RCC 7860 (cell line): Measurements from ENCODE around the gene LRMDA.
"Not testable (repeated sequence)": the region's sequence is repeated elsewhere in the genome, so short reads cannot be mapped to it uniquely, and the experiment has no call there.

Experiments used
- DNase-seq: peaks from one replicate; pipeline ENCODE4 v3.0.0-alpha.2; 2015; ENCODE audit warnings: low spot score
- FAIRE-seq: peaks from 2 replicates; lab custom pipeline; 2012; peaks lifted over from hg19 to GRCh38; lab: Jason Lieb, UNC

Gene LRMDA

DNA sequence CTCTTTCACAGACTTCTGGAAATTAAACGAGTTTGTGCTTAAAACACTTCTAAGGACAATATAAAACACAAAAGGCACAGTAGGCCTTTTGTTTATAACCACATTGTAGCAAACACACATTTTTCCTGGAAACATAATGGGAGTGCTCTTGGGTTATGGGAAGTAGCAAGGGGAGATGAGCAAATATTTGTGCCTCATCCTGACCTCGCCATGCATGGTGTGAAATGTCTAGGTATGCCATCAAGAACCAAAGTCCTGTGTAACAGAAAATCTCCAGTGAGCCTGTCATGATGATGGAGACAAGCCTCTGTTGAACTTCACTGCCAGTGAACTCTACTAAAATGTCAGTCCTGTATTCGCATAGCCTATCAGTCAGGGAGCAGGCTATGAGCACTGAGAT is 1029.6 kb downstream of the LRMDA start:
- FAIRE-seq: no peak
- no peak for DNase-seq

DNA sequence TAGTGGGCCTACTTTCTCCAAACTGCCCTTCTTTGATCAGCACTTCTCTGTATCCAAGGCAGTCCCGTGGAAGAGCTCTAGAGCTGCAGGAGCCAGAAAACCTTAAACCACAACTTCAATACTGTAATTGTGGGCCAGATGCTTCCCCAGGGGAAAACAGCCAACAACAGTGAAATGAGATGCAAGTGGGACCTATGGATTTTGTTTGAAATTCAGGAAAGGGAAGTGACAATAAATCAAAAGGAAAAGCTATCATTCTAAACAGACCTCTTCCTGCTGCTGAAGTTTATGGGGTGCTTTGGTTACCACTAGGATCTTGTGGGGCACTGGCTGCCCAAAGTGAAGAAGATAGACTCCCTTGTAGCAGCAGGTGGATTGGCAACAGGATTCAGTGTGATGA is 1031.7 kb downstream of the LRMDA start:
- FAIRE-seq: no peak

DNA sequence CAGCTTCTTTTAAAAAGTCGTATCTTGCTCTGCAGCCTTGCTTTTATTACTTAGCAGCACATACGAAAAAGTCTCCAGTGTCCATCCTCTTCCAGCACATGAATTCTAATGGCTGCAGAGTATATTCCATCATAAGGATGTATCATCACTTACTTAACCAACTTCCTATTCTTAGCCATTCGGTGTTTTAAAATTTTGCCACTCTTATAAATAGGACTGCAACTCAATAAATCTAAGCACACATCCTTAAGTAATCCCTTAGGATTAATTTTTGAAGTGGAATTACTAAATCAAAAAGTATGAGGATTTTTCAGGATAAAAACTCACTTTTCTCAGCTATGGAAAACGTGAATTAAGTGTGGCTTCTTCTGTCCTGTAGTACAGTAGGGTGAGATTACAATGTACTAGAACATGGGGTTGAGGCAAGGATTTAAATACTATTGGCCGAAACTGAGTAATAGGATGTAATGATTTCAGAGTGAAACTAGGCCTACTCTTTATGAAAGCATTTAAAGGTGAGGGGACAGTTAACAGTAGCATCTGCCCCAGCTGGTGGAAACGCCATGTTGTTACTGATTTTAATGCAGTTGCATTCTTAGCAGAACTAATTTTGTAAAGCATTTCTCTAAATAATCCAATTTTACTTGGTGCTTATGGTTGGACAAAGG is 1035.5 kb downstream of the LRMDA start:
- no peak for FAIRE-seq

More for the DNA sequence above, 1031.7 kb downstream of the LRMDA start:
- DNase-seq: no peak

DNA sequence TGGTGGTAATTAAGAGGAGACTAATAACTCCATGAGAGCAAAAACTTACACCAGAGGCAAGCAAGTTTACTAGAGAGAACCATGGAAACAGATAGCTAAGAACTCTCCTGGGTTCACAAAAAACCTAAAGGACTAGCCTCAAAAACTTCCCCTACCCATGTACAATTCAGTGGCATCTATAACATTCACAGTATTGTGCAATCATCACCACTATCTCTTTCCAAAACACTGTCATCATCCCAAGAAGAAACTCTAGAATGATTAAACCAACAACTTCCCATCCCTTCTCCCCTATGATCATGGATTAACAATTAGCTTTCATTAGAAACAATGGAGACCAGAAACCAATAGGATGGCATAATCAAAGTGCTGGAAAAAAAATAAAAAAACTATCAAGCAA is 1038.3 kb downstream of the LRMDA start:
- FAIRE-seq: no peak

More for the DNA sequence above, 1035.5 kb downstream of the LRMDA start:
- no peak for DNase-seq

DNA sequence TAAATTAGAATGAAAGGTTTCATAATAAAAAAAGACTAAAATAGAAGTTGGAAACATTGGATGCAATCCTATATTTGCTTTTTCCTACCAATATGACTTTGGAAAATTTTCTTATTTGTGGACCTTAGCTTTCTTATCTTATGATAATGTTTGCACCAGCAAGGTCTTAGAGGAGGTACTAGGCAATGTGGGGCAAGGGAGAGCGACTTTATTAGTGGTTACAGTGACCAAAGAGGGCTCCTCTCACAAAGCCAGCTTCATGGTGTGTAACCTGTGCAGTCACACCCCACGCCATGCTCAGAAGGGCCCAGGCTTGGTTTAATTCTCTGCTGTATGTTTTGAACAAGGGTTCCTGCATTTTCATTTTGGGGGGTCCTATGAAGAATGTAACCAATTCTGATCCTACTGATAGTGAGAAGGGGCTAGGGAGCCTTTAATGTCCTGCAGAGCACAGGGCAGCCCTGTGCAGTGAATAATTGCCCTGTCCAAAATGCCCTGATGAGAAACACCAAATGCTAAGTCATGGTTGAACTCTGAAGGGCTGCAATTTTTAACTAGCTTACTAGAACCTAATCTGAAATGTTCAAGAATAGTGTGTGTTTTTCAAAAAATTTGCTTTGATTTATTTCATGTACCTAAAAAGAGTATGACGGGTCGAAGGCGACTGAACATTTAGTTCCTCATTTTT is 1047.8 kb downstream of the LRMDA start:
- FAIRE-seq (no peak), DNase-seq (no peak)

More for the DNA sequence above, 1038.3 kb downstream of the LRMDA start:
- DNase-seq: no peak

DNA sequence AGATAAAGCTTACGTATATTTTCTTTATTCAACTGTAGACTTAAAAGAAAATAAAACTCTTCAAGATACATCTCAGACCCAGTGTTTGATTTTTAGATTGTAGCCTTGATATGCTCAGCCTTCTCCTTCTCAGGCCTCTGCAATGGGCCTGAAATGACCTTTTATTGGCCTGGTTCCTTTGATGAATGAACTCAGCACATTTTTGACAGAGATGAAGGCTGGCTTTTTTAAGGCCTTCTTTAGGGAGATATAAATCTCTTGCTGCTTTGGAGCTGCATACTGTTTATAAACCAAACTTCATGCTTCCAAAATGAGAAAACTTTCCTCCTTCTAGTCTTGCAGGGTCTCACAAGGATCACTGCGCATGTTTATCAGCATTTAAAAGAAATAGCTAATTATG is 1049.8 kb downstream of the LRMDA start:
- no peak for FAIRE-seq
- no peak for DNase-seq

DNA sequence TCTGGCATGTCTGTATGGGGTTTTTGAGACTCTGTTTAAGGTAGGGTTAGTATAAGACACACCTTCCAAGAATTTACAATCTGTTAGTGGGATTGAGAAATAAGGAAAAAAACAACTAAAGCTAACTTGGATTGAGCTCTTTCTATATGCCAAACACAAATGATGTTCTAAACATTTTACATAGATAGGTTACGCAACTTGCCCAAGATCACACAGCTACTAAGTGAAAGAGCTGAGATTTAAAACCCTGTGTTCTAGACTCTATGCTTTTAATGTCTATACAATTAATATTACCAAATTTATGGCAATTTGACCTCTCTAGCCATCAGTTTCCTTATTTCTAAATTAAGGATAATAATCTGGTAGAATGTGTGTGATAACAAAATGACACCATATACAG is 1056.2 kb downstream of the LRMDA start:
- FAIRE-seq: no peak
- no peak for DNase-seq

DNA sequence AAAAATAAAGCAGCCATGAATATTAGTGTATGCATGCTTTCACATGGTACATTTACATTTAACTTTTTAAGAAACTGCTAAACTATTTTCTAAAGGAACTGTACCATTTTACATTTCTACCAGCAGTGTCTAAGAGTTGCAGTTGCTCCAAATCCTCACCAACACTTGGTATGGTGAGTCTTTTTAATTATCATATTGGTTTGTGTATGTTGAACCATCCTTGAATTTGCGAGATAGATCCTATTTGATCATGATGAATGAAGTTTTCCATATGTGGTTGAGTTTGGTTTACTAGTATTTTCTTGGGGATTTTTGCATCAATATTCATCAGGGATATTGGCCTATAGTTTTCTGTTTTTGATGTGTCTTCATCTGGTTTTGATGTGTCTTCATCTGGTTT is 1057.2 kb downstream of the LRMDA start:
- DNase-seq (no peak), FAIRE-seq (no peak)

DNA sequence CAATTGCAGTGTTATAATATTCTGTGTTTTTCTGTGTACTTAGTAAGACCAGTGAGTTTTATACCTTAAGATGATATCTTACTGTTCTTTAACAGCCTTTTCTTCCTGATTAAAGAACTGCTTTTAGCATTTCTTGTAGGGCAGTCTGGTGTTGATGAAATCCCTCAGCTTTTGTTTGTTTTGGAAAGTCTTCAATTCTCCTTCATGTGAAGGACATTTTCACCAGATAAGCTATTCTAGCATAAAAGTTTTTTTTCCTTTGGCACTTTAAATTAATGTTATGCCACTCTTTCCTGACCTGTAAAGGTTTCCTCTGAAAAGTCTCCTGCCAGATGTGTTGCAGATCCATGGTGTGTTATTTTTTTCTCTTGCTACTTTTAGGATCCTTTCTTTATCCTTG is 1059.8 kb downstream of the LRMDA start:
- FAIRE-seq: no peak
- DNase-seq: no peak

DNA sequence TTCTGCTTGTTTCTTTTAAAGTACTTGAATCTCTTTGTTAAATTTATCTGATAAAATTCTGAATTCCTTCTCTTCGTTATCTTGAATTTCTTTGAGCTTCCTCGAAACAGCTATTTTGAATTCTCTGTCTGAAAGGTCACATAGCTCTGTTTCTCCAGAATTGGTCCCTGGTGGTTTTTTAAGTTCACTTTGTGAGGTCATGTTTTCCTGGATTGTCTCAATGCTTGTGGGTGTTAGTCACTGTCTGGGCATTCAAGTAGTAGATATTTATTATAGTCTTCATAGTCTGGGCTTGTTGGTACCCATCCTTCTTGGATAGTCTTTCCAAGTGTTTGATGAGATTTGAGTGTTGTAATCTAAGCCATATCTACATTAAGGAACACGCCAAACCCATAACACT is 1060.6 kb downstream of the LRMDA start:
- DNase-seq (peak; percentile 80), FAIRE-seq (peak; percentile 93)

DNA sequence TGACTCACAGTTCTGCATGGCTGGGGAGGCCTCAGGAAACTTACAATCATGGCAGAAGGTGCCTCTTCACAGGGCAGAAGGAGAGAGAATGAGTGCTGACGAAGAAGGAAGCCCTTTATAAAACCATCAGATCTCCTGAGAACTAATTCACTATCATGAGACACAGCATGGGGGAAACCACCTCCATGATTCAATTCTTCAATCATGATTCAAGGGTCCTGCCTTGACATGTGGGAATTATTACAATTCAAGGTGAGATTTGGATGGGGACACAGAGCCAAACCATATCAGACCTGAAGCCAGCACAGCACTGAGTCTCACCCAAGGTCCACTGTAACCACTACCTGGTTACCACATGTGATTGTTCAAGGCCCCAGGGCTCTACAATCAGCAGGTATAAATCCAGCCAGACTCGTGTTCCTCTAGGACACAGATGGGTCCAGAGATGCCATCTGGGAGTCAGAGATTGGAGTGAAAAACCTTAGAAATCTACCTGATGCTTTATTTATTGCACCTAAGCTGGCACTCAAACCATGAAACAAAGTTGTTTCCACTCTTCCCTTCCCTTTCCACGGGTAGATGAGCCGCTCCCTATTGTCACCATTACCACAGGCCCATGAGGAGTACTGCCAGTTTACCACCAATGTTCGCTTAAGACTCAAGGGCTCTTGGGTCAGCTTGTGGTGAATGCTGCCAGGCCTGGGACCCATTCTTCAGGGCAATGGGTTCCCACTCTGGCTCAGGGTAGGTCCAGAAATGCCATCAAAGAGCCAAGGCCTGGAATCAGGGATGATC is 1061.5 kb downstream of the LRMDA start:
- DNase-seq (no peak), FAIRE-seq (no peak)

DNA sequence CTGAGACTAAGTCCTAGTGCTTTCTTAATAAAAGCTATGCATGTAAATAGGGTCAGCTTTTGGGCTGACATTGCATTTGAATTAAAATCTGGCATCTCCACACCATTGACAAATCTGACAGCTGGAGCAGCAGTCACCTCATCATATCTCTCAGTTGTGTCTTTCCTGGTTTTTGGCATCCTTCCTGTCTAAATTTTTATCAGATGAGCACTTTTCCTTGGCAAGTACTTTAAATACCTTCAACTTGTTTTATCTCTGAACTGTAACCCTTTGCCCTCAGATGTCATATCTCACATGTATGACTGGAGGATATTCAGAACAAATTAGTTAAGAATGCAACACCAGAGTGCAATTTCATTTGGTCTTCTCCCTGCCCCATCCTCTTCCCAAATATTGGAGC is 1066.2 kb downstream of the LRMDA start:
- DNase-seq (no peak), FAIRE-seq (no peak)

DNA sequence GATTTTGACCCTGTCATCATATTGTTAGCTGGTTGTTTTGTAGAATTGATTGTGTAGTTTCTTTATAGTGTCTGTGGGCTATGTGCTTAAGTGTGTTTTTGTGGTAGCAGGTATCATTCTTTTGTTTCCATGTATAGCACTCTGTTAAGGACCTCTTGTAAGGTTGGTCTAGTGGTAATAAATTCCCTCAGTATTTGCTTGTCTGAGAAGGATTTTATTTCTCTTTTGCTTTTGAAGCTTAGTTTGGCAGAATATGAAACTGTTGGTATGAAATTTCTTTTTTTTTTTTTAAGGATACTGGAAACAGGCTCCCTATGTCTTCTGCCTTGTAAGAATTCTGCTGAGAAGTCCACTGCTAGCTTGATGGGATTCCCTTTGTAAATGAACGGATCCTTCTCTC is 1073.4 kb downstream of the LRMDA start:
- DNase-seq (no peak), FAIRE-seq (no peak)

DNA sequence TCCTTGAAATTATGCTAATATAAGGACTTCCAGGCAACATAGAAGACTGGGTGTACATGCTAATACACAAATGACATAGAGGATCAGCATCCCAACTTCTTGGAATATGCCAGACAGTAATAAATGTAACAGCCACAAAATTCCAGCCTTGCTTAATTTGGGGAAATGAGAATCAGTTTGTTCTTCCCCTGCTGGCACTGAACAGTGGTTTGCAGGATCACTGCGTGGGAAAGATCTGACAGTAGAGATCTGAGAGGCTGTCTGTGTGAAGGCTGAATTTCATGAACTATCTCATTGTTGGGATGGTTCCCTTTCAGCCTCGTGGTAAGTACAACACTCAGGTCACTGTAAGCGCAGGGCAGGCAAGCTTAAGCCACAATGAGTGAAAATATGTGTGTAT is 1078.0 kb downstream of the LRMDA start:
- no peak for FAIRE-seq
- DNase-seq: no peak

DNA sequence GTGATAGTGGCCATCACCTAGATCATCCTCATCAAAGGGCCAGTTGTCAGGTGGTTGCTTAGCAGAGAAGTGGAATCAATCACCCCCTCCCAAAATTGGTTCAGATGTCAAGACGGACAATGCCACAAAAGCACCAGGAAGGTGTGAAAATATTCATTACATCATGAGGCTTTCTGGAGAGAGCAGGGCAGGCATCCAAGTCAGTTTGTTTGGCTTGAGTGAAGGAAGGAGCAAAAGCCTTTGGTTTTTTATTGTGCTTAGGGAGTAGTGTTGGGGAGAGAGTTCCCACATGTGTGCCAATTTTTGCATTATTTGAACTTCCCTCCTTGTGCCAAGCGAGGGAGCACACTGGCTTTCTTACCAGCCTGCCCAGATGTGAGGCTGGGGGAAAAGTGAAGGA is 1082.9 kb downstream of the LRMDA start:
- no peak for DNase-seq

DNA sequence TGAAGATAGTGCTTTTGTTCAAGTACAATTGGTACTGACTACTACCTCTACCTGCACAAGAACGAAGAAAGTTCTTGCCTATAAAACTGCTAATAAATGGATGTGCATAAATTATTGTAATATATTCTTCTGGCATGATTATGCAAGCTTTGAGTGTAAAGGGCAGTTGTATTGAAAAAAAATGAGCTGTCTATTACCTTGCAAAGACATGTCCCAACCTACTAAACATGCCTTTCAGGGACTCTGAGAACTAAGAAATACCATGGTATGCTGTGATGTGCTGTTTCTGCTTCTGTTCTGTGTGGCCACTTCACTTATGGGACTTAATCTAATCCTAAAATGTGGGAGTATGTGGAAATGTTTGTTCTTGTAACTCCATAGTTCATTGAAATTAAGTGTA is 1083.4 kb downstream of the LRMDA start:
- DNase-seq (no peak), FAIRE-seq (no peak)

More for the DNA sequence above, 1082.9 kb downstream of the LRMDA start:
- no peak for FAIRE-seq

DNA sequence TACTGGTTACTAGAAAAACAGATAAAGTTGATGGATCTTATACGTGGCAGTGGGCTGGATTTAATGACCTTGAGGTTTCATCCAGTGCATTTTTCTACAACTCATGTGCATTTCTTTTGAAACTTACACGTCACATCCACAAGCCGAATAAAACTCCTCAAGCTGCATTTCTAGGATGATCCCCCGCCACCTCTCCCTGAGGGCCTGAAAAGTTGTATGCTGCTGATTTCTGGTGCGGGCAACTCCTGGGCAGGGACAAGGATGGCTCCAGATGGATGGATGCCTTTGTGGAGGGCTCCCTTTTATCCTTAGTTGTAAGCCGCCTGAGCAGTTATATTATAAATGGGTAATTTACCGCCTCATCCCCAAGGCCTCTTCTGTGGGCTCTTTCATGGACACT is 1091.1 kb downstream of the LRMDA start:
- DNase-seq (no peak), FAIRE-seq (no peak)

DNA sequence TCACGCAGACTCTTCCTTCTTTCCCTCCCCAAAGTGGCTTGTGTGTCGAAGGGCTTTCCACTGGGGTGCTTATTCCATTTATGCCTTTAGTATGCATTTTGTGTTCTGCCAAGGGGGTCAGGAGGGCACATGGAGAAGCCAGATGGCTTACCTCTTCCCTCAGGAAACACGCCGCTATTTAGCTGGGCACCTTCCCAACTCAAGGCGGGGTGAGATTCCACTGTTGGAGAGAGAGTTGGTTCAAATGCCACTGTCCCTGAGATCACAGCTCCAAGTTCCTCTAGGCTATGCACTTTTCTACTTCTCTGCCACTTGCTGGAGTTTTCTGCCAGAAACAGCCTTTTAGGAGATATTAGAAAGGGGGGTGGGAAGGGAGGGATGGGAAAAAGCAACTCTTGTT is 1091.8 kb downstream of the LRMDA start:
- FAIRE-seq (no peak), DNase-seq (no peak)

DNA sequence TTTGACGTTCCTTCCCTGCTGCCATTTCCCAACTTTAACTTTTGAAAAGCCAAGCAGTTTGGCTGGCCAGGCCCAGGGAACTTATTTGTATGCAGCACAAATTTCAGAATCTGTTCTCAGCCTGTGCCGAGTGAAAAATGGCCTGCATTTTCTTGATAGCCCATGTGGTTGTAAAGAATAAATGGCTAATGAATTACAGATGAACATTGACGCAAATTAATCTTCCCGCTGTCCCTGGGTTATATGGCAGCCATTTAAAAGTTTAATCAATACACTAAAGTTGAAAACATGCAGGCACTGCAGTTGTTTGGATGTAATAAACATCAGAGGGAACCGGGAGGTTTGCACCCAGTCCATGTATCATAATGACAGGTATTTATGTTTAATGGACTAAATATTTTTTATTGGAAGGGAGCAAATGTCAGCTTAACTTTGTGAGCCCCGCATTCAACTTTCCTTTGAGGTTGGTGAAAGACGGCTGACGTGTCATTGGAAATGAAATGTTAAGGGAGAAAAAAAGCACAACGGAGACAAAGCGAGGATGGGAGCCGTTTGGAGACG is 1092.4 kb downstream of the LRMDA start:
- no peak for DNase-seq
- FAIRE-seq: no peak

DNA sequence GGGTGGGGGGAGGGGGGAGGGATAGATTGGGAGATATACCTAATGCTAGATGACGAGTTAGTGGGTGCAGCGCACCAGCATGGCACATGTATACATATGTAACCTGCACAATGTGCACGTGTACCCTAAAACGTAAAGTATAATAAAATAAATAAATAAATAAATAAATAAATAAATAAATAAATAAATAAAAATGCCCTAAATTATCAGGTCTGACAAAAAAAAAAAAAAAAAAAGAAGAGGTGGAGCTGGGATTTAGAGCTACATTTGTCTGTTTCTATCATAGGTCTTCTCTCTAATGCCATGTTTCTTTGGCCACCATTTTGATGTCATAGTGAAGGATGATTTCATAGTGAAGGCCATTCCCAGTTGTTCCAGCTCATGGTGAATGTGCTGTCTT is 1095.4 kb downstream of the LRMDA start:
- FAIRE-seq, DNase-seq: not testable (repeated sequence)

DNA sequence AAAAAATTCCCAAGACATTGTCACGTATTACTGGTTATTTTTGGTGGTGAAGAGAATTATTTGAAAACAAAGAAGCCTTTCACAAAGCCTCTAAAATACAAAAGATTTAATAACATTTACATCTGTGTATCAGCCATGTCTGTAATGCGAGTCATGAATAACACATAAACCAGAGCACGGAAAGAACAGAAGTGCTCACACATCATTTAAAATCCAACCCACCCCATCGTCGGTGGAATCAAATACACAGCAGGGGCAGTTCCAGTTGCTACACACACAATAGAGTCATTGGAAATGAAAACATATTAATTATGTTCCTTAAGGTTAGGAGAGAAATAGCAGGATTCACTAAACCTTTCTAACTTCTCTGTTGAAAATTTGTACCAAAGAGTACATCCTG is 1108.9 kb downstream of the LRMDA start:
- FAIRE-seq (no peak), DNase-seq (no peak)

DNA sequence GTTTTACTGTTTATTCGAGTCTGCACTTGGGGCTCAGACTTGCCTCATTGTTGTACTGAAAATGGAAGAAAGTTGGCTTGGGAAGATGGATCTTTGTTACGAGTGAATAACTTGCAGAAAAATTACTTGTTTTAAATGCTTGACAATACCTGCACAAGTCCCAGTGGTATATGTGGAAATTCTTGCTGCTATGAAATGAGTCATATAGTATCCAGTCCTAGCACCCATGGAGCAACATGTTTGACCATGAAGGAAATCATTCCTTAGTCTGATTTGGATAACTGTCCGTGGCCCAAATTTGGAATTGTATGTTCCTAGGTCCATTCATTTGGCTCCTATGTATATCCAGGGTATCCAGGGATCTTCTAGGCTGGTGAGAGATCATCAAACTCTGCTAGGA is 1109.4 kb downstream of the LRMDA start:
- FAIRE-seq: no peak
- no peak for DNase-seq
